Common myeloid progenitor, CD34-positive (primary cell): ENCODE measurements around the gene PSMD5.
A peak's percentile ranks its signal among the peaks of the same experiment; 100 is the strongest.

ENCODE experiments used
- CTCF ChIA-PET: fragments of 350-600 bp; sonication (Branson Sonifier 250); formaldehyde crosslinking; loops from one replicate; lab custom pipeline; 2021; ENCODE audit warnings: antibody characterized with exemption; lab: Charles Lee
- POLR2A ChIA-PET: fragments of 350-600 bp; sonication (Branson Sonifier 250); formaldehyde crosslinking; loops from one replicate; lab custom pipeline; 2021; ENCODE audit warnings: antibody characterized with exemption; lab: Charles Lee
- DNase-seq, 3 donors: peaks; one replicate each; pipeline versions ENCODE4 v3.0.0 to v3.0.0-alpha.2; 2013
- H3K27ac ChIP-seq, 2 experiments: 1 replicate in 1 of 2; 2 replicates in 1 of 2; pipeline ENCODE4 v1.7.0; 2013; ENCODE audit warnings: inconsistent platforms in 2 of 2, low read length in 2 of 2, mild to moderate bottlenecking in 2 of 2, low read depth in 1 of 2, moderate library complexity in 1 of 2; ENCODE audit not compliant: severe bottlenecking in 2 of 2, insufficient read depth in 1 of 2, poor library complexity in 1 of 2
- H3K27me3 ChIP-seq, 5 experiments: replicated peaks in 2 of 5; 1 replicate in 3 of 5; 2 replicates in 2 of 5; pipeline versions ENCODE4 v1.6.1 to v1.7.0; 2013; ENCODE audit warnings: low read length in 4 of 5, mild to moderate bottlenecking in 2 of 5, moderate library complexity in 2 of 5, inconsistent platforms in 1 of 5; ENCODE audit not compliant: insufficient read depth in 5 of 5, control insufficient read depth in 4 of 5
- H3K36me3 ChIP-seq, 4 experiments: 1 replicate in 2 of 4; 2 replicates in 2 of 4; pipeline versions ENCODE4 v1.6.1 to v1.7.0; 2013; ENCODE audit warnings: low read length in 3 of 4, control low read depth in 1 of 4, mild to moderate bottlenecking in 1 of 4; ENCODE audit not compliant: control insufficient read depth in 4 of 4, insufficient read depth in 4 of 4
- H3K4me1 ChIP-seq, 4 experiments: 1 replicate in 3 of 4; 2 replicates in 1 of 4; pipeline versions ENCODE4 v1.6.1 to v1.7.1; 2013; ENCODE audit warnings: low read length in 3 of 4, mild to moderate bottlenecking in 3 of 4, control low read depth in 1 of 4, inconsistent platforms in 1 of 4, moderate library complexity in 1 of 4; ENCODE audit not compliant: control insufficient read depth in 4 of 4, insufficient read depth in 4 of 4; ENCODE audit errors: control extremely low read depth in 1 of 4
- H3K4me3 ChIP-seq, 7 experiments: 1 replicate in 4 of 7; 2 replicates in 3 of 7; pipeline versions ENCODE4 v1.5.1 to v1.7.0; 2013; ENCODE audit warnings: mild to moderate bottlenecking in 7 of 7, low read length in 6 of 7, moderate library complexity in 6 of 7, inconsistent platforms in 2 of 7, low read depth in 2 of 7, control low read depth in 1 of 7; ENCODE audit not compliant: insufficient read depth in 4 of 7, control insufficient read depth in 1 of 7; ENCODE audit errors: extremely low read depth in 1 of 7
- H3K9me3 ChIP-seq, 5 experiments: 1 replicate in 4 of 5; 2 replicates in 1 of 5; pipeline versions ENCODE4 v1.6.1 to v1.7.1; 2013; ENCODE audit warnings: low read length in 4 of 5, mild to moderate bottlenecking in 2 of 5, inconsistent platforms in 1 of 5, low read depth in 1 of 5, moderate library complexity in 1 of 5; ENCODE audit not compliant: control insufficient read depth in 4 of 5, insufficient read depth in 2 of 5; ENCODE audit errors: control extremely low read depth in 1 of 5
- whole genome bisulfite sequencing: methylation state at CpG from one replicate; pipeline ENCODE4 v1.1.5; 2013; ENCODE audit not compliant: insufficient coverage; 5-methylcytosine and 5-hydroxymethylcytosine counted together

Gene PSMD5

GRCh38 chr9:120857902-120858301 lies 15.2 kb upstream of the PSMD5 start:
- H3K4me1 ChIP-seq: peaks cover 0 to 4% (median 1%) of the 10 kb centered on the region in 4 experiments
- H3K27me3 ChIP-seq: no peaks in the 10 kb centered on the region
- no peaks in the 10 kb centered on the region for H3K9me3 ChIP-seq
- no peak overlapping the region for H3K4me3 ChIP-seq
- no peak overlapping the region for H3K27ac ChIP-seq
- DNase-seq: no peak
- WGBS: 96% methylated on average over 4 of the region's 11 CpGs
- POLR2A ChIA-PET: no interaction called here
- CTCF ChIA-PET: no interaction called here
- peaks cover 19 to 84% (median 64%) of the 10 kb centered on the region in 4 experiments for H3K36me3 ChIP-seq

GRCh38 chr9:120857481-120857880 lies 14.8 kb upstream of the PSMD5 start:
- Histone ChIP-seq H3K27me3 (no peaks in the 10 kb centered on the region), H3K4me3 (no peak overlapping the region), H3K27ac (no peak overlapping the region), H3K36me3 (peaks cover 20 to 82% (median 62%) of the 10 kb centered on the region in 4 experiments), H3K9me3 (no peaks in the 10 kb centered on the region), H3K4me1 (peaks cover 0 to 8% (median 2%) of the 10 kb centered on the region in 4 experiments)
- ChIA-PET CTCF (no interaction called here), POLR2A (no interaction called here)
- 97% methylated on average over 7 of the region's 7 CpGs for WGBS
- no peak for DNase-seq

GRCh38 chr9:120856700-120857099 lies 14.0 kb upstream of the PSMD5 start:
- H3K9me3 ChIP-seq: no peaks in the 10 kb centered on the region
- no peak for DNase-seq
- no peak overlapping the region for H3K4me3 ChIP-seq
- 92% methylated on average over 2 of the region's 4 CpGs for WGBS
- CTCF ChIA-PET: no interaction called here
- POLR2A ChIA-PET: no interaction called here
- no peak overlapping the region for H3K27ac ChIP-seq
- H3K36me3 ChIP-seq: peaks cover 20 to 81% (median 58%) of the 10 kb centered on the region in 4 experiments
- H3K27me3 ChIP-seq: no peaks in the 10 kb centered on the region
- peaks cover 0 to 9% (median 2%) of the 10 kb centered on the region in 4 experiments for H3K4me1 ChIP-seq

GRCh38 chr9:120855827-120856670 lies 13.3 kb upstream of the PSMD5 start:
- 100% methylated on average over 7 of the region's 7 CpGs for WGBS
- POLR2A ChIA-PET: no interaction called here
- peak overlapping the region in 1 of 2 experiments; percentile 2 for H3K27ac ChIP-seq
- CTCF ChIA-PET: no interaction called here
- H3K4me1 ChIP-seq: peaks cover 0 to 9% (median 2%) of the 10 kb centered on the region in 4 experiments
- DNase-seq: no peak
- no peak overlapping the region for H3K4me3 ChIP-seq
- no peaks in the 10 kb centered on the region for H3K27me3 ChIP-seq
- peaks cover 20 to 77% (median 54%) of the 10 kb centered on the region in 4 experiments for H3K36me3 ChIP-seq
- H3K9me3 ChIP-seq: no peaks in the 10 kb centered on the region

DNA sequence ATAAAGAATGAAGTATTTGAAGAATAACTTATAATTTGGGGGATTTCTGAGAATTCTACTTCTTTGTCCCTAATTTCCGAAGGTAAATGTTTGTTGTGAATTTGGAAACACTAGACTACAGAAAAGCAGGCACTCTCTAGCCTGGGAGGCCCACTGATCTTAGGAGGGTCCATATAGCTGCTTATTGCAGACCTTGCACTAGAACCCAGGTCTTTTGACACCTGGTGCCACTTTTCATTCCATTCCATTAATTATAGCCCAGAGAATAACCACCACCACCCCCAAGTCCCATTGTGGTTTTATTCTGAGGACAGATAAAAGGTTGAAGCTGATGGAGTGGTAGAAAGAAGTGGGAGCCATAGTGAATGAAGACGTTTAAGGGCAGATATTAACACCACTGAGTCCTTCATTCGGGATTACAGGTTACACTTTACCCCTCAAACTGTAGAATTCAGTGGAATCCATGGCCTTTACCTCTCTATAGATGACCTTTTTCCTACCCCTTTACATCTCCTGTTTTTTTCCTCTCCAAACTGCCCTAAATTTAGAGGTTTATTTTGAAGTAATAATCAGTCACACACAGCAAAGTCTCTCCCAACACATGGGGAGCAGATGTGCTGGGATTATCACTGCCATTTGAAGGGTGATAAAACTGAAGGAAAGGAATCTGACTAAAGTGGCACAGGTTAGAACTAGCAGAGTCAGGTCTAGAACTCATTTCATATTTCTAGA lies 12.0 kb upstream of the PSMD5 start:
- Histone ChIP-seq H3K4me3 (no peak overlapping the region), H3K4me1 (peaks cover 0 to 9% (median 2%) of the 10 kb centered on the region in 4 experiments), H3K9me3 (no peaks in the 10 kb centered on the region), H3K36me3 (peaks cover 16 to 65% (median 45%) of the 10 kb centered on the region in 4 experiments), H3K27me3 (no peaks in the 10 kb centered on the region), H3K27ac (no peak overlapping the region)
- ChIA-PET POLR2A (no interaction called here), CTCF (no interaction called here)
- WGBS: 100% methylated on average over 1 of the region's 3 CpGs
- no peak for DNase-seq

GRCh38 chr9:120853198-120853597 lies 10.5 kb upstream of the PSMD5 start:
- no peak for DNase-seq
- Histone ChIP-seq H3K4me3 (no peak overlapping the region), H3K27ac (peak overlapping the region in 1 of 2 experiments; percentile 35), H3K4me1 (peaks cover 0 to 9% (median 2%) of the 10 kb centered on the region in 4 experiments), H3K27me3 (no peaks in the 10 kb centered on the region), H3K36me3 (peaks cover 14 to 55% (median 33%) of the 10 kb centered on the region in 4 experiments), H3K9me3 (no peaks in the 10 kb centered on the region)
- POLR2A ChIA-PET: no interaction called here
- CTCF ChIA-PET: interaction anchor here (1.0 to 1.5 kb wide), 3 partner anchors 13 to 97 kb away, joined by 3 to 8 read pairs (median 3); no protein-coding TSS in a partner anchor
- WGBS: no CpG with 5 or more reads among the region's 6 CpGs
